Hepatocyte (in vitro differentiated cells): Measurements from ENCODE around the gene AUNIP.

Experiments used
- CTCF ChIP-seq: fragments of 200-600 bp; sonication (generic); IDR thresholded peaks from 2 replicates; pipeline ENCODE4 v1.5.1; 2016; ENCODE audit warnings: antibody characterized with exemption, mild to moderate bottlenecking; ENCODE audit not compliant: poor library complexity
- EZH2 ChIP-seq: fragments of 200-600 bp; sonication (generic); IDR thresholded peaks from 2 replicates; pipeline ENCODE4 v1.6.1; 2016; ENCODE audit warnings: antibody characterized with exemption, mild to moderate bottlenecking, borderline replicate concordance

- TF ChIP-seq CTCF (no peak), EZH2 (no peak)
Measured at GRCh38 chr1:25875856-25876692, 16.8 kb upstream of the AUNIP start.
